Measurements from ENCODE around the gene TTN.
A peak's percentile ranks its signal among the peaks of the same experiment; 100 is the strongest.

Gene TTN

GRCh38 chr2:178480227-178481181, 326.7 kb downstream of the TTN start, which contains the start of gene PLEKHA3:
TSS of gene PLEKHA3 (plus strand) at chr2:178480457. CDS start at chr2:178480870, 413 bp downstream.
- peak; percentile 90 to 95 for DNase-seq

- DNase-seq: no peak
Measured at GRCh38 chr2:178479758-178480226, 327.4 kb downstream of the TTN start.

GRCh38 chr2:178479275-178479616, 328.0 kb downstream of the TTN start:
- peak; percentile 51 to 63 for DNase-seq

GRCh38 chr2:178478439-178479274, 328.6 kb downstream of the TTN start, which contains the start of gene FKBP7:
TSS of gene FKBP7 (minus strand) at chr2:178478600. CDS start at chr2:178478499, 101 bp downstream.
- peak; percentile 88 to 92 for DNase-seq

GRCh38 chr2:178478130-178478438, 329.1 kb downstream of the TTN start:
- DNase-seq: peak; percentile 67 to 77

- DNase-seq: peak; percentile 27 to 77
Measured at GRCh38 chr2:178477443-178478129, 329.6 kb downstream of the TTN start.

- DNase-seq: no peak
Measured at GRCh38 chr2:178476477-178476876, 330.7 kb downstream of the TTN start.

Measured in Kasumi-1 (cell line).